AG09309 (cell line): ENCODE results near the gene ZNF438.

ENCODE experiments used
- DNase-seq: peaks from one replicate; pipeline ENCODE4 v3.0.0-alpha.2; 2010; ENCODE audit warnings: low read depth
- H3K4me3 ChIP-seq: 2 replicates; pipeline ENCODE4 v1.5.1; 2011; ENCODE audit warnings: mild to moderate bottlenecking, low read depth, low read length, moderate library complexity; ENCODE audit not compliant: control insufficient read depth
- TF ChIP-seq, protein P1 (sequence below): IDR thresholded peaks from 2 replicates; pipeline ENCODE4 v1.5.1; 2011; ENCODE audit warnings: mild to moderate bottlenecking, low read depth, low read length, inconsistent platforms; ENCODE audit not compliant: insufficient read depth, control insufficient read depth; ENCODE audit errors: missing control alignments

ZNF438 gene

GRCh38 chr10:30834651-30835050, 197.0 kb downstream of the ZNF438 start:
- no peak overlapping the region for H3K4me3 ChIP-seq
- TF ChIP-seq, protein P1, sequence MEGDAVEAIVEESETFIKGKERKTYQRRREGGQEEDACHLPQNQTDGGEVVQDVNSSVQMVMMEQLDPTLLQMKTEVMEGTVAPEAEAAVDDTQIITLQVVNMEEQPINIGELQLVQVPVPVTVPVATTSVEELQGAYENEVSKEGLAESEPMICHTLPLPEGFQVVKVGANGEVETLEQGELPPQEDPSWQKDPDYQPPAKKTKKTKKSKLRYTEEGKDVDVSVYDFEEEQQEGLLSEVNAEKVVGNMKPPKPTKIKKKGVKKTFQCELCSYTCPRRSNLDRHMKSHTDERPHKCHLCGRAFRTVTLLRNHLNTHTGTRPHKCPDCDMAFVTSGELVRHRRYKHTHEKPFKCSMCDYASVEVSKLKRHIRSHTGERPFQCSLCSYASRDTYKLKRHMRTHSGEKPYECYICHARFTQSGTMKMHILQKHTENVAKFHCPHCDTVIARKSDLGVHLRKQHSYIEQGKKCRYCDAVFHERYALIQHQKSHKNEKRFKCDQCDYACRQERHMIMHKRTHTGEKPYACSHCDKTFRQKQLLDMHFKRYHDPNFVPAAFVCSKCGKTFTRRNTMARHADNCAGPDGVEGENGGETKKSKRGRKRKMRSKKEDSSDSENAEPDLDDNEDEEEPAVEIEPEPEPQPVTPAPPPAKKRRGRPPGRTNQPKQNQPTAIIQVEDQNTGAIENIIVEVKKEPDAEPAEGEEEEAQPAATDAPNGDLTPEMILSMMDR, result no peak
- no peak for DNase-seq

DNA sequence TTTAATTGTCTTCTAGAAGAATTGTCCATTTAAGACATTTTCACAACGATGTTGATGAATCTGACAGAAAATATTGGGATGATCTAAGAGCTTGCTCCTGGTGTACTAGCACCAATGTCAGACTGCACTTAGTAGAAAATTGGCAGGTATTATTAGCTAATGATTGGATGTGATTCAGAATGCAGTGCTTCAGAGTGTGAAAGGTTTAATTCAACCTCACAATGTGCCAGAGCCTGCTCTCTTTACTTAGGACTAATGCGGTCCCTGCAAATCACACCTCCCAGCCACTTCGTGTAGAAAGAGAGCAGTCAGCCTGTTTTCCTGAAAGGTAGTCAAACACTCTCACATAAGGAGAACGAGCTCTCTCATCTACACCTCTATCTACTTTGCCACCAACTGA, 197.5 kb downstream of the ZNF438 start:
- TF ChIP-seq, protein P1, result no peak
- DNase-seq, result no peak
- no peak overlapping the region for H3K4me3 ChIP-seq

DNA sequence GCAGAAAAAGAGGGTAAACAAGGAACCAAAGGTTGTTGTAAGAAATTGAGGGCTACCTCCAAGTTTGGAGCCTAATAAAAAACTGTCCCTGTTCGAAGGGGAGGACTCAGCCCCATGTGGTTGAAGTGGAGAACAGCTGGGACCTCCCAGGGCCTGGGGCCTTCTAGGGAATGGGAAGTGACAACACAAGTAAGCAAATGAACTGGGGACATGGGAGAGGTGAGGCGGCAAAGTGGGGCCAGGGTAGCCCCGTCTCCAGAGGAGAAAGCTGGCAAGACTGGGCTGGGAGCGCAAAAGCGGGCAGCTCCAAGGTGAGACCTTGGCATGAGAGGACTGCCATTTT, 198.1 kb downstream of the ZNF438 start:
- DNase-seq, result no peak
- TF ChIP-seq, protein P1, result no peak

GRCh38 chr10:30832749-30833627, 198.7 kb downstream of the ZNF438 start:
- DNase-seq, result no peak
- TF ChIP-seq, protein P1, result no peak
- H3K4me3 ChIP-seq, result no peak overlapping the region

More for the DNA sequence above, 198.1 kb downstream of the ZNF438 start:
- no peak overlapping the region for H3K4me3 ChIP-seq

DNA sequence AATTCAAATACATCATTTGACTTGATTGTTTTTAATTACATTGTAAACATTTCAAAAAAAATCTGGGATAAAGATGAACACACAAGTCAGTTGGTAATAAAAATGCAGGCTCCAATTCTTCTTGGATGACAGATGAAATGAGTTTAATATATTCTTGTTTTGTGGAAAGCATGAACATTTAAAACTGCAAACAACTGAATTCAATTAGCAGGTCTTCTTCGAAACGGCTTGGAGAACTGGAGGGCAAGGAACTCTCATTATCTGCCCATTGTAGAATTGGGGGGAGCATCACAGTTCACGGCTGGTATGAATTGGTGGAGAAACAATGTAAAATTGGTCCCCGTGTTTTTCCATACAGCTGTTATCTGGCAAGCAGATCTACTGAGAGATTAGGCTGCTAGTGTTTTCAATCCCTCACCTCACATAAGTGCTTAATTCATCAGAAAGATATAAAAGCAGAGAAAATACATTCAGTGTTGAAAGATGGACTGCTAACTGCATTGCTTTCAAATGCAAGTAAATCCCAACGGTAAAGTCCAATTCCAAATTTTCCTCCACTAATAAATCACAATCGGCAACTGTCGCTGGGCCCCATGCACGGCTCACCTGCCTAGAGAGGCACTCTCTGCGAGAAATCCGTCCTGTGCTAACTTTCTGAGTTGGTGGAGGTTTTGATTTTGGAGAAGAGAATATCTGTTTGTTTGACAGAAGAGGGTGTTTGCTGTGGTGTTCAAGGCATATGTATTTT, 199.5 kb downstream of the ZNF438 start:
- TF ChIP-seq, protein P1, result no peak
- DNase-seq, result no peak
- H3K4me3 ChIP-seq, result no peak overlapping the region

GRCh38 chr10:30831426-30831825, 200.2 kb downstream of the ZNF438 start:
- no peak overlapping the region for H3K4me3 ChIP-seq
- TF ChIP-seq, protein P1, result no peak
- no peak for DNase-seq
